ENCODE measurements around the gene FAM241B. TPM values are rescaled to one million over a fixed set of nuclear protein-coding genes. Genes with fewer than 3 reads are reported as not detected.
A peak's percentile ranks its signal among the peaks of the same experiment; 100 is the strongest.

FAM241B gene
- total RNA-seq, 1 donor from 2014 or later: 3.4 TPM

GRCh38 chr10:69633673-69634635 is 3.9 kb downstream of the FAM241B start:
- H3K27me3 Mint-ChIP-seq (ENCODE audit: unreplicated experiment): peaks cover 7% of the 10 kb centered on the region

DNA sequence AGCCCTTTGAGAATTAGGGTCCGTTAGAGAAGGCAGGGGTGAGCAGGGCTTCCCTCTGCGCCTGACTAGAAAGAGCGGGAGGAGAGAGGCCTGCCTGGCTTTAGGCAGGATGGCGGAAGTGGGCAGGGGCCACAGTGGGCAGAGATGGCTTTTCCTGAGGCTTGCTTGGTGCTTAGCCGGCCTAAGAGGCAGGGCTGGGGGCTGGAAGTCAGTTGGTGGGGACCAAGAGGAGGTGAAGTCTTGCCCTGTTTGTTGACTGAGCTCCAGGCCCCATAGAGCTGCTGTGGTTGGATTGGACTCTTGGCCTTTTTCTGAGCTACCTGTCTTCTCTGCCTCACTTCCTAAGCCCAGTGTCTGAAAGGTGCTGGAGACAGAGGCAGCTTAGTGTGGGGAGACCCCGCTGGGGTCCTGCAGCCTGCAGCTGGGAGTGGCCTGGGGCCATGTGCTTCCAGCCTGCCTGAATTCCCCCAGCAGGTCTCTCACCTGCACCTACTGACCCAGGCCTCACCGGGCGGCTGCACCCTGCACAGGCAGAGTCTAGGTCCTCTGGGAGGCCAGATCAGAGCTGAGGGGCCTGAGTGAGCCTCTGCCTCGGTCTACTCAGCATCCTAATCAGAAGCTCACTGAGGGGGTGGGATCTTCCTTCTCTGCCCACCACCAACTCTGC is 4.8 kb downstream of the FAM241B start:
- TF ChIP-seq, protein P1, sequence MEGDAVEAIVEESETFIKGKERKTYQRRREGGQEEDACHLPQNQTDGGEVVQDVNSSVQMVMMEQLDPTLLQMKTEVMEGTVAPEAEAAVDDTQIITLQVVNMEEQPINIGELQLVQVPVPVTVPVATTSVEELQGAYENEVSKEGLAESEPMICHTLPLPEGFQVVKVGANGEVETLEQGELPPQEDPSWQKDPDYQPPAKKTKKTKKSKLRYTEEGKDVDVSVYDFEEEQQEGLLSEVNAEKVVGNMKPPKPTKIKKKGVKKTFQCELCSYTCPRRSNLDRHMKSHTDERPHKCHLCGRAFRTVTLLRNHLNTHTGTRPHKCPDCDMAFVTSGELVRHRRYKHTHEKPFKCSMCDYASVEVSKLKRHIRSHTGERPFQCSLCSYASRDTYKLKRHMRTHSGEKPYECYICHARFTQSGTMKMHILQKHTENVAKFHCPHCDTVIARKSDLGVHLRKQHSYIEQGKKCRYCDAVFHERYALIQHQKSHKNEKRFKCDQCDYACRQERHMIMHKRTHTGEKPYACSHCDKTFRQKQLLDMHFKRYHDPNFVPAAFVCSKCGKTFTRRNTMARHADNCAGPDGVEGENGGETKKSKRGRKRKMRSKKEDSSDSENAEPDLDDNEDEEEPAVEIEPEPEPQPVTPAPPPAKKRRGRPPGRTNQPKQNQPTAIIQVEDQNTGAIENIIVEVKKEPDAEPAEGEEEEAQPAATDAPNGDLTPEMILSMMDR (IDR thresholded peaks at IDR 0.05): no peak
- H3K4me1 Mint-ChIP-seq (ENCODE audit: unreplicated experiment): peaks cover 10% of the 10 kb centered on the region
- DNase-seq (ENCODE audit: extremely low spot score, unreplicated experiment): peak; percentile 73
- no peak overlapping the region for H3K27ac Mint-ChIP-seq (ENCODE audit: unreplicated experiment)
- H3K36me3 Mint-ChIP-seq (ENCODE audit: unreplicated experiment): no peaks in the 10 kb centered on the region
- peaks cover 3% of the 10 kb centered on the region for H3K27me3 Mint-ChIP-seq (ENCODE audit: unreplicated experiment)
- no peak overlapping the region for H3K4me3 Mint-ChIP-seq (ENCODE audit: unreplicated experiment)
- H3K9me3 Mint-ChIP-seq (ENCODE audit: unreplicated experiment): no peaks in the 10 kb centered on the region

More at GRCh38 chr10:69633673-69634635, 3.9 kb downstream of the FAM241B start:
- H3K4me1 Mint-ChIP-seq (ENCODE audit: unreplicated experiment): peaks cover under 1% of the 10 kb centered on the region
- peak; percentile 69 for DNase-seq (ENCODE audit: extremely low spot score, unreplicated experiment)
- no peak overlapping the region for H3K27ac Mint-ChIP-seq (ENCODE audit: unreplicated experiment)
- H3K9me3 Mint-ChIP-seq (ENCODE audit: unreplicated experiment): no peaks in the 10 kb centered on the region
- TF ChIP-seq, protein P1 (IDR thresholded peaks at IDR 0.05): no peak
- no peak overlapping the region for H3K4me3 Mint-ChIP-seq (ENCODE audit: unreplicated experiment)
- H3K36me3 Mint-ChIP-seq (ENCODE audit: unreplicated experiment): no peaks in the 10 kb centered on the region

DNA sequence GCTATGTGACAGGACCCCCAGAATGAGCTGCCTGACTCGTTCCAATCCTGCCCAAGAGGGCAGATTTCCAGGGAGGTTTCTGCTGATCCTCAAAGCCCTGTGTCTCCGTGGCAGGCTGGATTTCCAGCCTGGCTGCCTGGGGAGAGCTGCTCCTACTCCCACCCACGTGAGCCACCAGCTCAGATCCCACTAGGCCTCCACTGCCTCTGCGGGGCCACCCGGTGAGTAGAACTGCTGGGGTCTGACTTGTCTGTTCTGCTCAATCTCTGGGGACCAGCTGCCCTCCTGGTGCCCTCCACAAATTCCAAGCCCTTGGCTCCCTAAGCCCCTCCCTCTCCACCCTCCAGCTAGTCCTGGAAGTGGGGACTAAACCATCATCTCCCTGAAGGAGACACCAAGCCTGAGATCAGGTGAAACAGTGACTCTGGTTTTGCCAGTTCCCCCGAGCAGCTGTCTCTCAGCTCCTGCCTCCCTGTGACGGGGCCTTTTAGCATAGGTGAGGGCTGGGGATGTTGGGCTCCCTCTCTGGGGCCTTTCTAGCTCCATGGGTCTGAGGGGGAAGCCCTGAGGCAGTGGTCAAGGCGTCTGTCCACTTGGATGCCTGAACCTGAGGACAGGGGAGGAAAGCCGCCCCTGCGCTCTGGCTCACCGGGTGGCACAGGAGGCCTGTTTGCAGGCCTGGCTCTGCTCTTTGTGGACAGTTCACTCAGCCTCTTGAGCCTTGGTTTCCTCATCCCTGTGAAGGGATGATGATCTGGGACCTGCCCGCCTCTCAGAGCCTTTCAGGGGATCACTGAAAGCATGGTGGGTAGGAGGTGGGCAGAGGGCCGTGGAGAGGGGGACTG is 5.6 kb downstream of the FAM241B start:
- Mint-ChIP-seq H3K4me1 (ENCODE audit: unreplicated experiment) (peaks cover 17% of the 10 kb centered on the region), H3K4me3 (ENCODE audit: unreplicated experiment) (no peak overlapping the region), H3K27me3 (ENCODE audit: unreplicated experiment) (peaks cover 3% of the 10 kb centered on the region), H3K36me3 (ENCODE audit: unreplicated experiment) (no peaks in the 10 kb centered on the region), H3K27ac (ENCODE audit: unreplicated experiment) (no peak overlapping the region), H3K9me3 (ENCODE audit: unreplicated experiment) (no peaks in the 10 kb centered on the region)
- TF ChIP-seq, protein P1 (IDR thresholded peaks at IDR 0.05): no peak
- no peak for DNase-seq (ENCODE audit: extremely low spot score, unreplicated experiment)

DNA sequence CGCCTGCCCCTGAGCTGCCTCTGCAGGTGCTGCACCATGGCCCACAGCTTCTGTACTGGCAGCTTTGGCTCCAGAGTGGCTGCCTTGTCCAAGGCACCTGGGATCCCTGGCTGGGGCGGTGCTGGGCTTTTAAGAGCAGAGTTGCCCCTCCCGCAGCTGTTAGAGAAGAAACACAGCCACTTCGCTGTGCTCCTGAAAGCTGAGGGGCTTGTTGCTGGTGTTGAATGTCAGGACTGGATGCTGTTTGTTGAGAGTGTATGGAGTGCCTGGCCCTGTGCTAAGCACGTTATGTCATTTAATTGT is 6.2 kb downstream of the FAM241B start:
- Mint-ChIP-seq H3K36me3 (ENCODE audit: unreplicated experiment) (no peaks in the 10 kb centered on the region), H3K4me1 (ENCODE audit: unreplicated experiment) (peaks cover 23% of the 10 kb centered on the region), H3K27me3 (ENCODE audit: unreplicated experiment) (peaks cover 3% of the 10 kb centered on the region), H3K9me3 (ENCODE audit: unreplicated experiment) (no peaks in the 10 kb centered on the region), H3K27ac (ENCODE audit: unreplicated experiment) (no peak overlapping the region), H3K4me3 (ENCODE audit: unreplicated experiment) (no peak overlapping the region)
- TF ChIP-seq, protein P1 (IDR thresholded peaks at IDR 0.05): no peak
- no peak for DNase-seq (ENCODE audit: extremely low spot score, unreplicated experiment)
